HG02970 (cell line): ENCODE measurements around the gene RRP12.

Experiments used
- ATAC-seq: cut with Tn5 transposase; IDR thresholded peaks from one replicate; pipeline ENCODE4 v1.9.1; 2021; ENCODE audit warnings: mild to moderate bottlenecking, moderate library complexity, moderate number of reproducible peaks; ENCODE audit not compliant: unreplicated experiment, low FRiP score

Gene RRP12

GRCh38 chr10:97319671-97320479 is 81.3 kb downstream of the RRP12 start:
- peak; percentile 24 for ATAC-seq

- ATAC-seq: peak; percentile 88
Observed at GRCh38 chr10:97318772-97319651, 82.1 kb downstream of the RRP12 start, which contains the start of gene FRAT1. Gene FRAT1 (plus strand): TSS chr10:97319271. CDS start chr10:97319454, 183 bp downstream.

GRCh38 chr10:97314671-97315070 is 86.5 kb downstream of the RRP12 start:
- no peak for ATAC-seq

GRCh38 chr10:97312897-97313296 is 88.2 kb downstream of the RRP12 start:
- ATAC-seq: no peak

GRCh38 chr10:97311111-97311626 is 90.0 kb downstream of the RRP12 start:
- ATAC-seq: no peak

- no peak for ATAC-seq
Observed at GRCh38 chr10:97307866-97308780, 93.0 kb downstream of the RRP12 start.

GRCh38 chr10:97307441-97307840 is 93.7 kb downstream of the RRP12 start:
- ATAC-seq: no peak
